Measurements from ENCODE around the gene SS18L1.

The SS18L1 gene

DNA sequence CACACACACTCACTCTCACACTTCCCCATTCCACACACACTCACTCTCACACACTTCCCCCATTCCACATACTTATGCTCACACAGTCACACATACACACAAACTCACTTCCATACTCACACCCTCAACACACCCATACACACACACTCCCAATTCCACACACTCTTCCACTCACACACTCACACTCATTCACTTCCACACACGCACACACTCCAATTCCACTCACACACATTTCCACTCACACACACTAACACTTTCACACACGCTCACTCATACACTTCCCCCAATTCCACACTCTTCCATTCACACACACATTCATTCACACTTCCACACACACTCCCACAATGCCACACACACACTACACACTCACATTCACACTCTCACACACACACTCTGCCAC, 86.7 kb downstream of the SS18L1 start:
- FAIRE-seq: no peak

DNA sequence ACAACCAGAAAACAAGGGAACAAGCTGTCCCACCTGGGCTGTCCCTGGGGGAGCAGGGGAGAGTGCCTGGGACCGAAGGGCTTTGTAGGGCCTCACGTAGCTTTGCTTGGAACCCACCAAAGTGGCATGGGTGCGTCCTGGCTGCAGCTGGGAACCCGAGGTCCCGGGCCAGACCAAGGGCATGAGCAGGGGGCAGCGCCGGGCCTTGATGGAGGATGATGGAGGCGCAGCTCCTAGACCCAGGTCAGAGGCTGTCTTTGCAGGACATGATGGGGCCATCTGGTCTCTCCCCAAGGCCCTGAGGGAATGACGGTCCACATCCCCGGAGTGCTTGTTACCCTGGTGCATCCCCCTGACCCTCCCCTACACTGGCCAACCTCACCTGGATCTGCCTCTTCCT, 87.1 kb downstream of the SS18L1 start:
- DNase-seq (ENCODE audit: extremely low spot score, insufficient read length, low read depth): no peak
- no peak for FAIRE-seq

More for the DNA sequence above, 86.7 kb downstream of the SS18L1 start:
- no peak for DNase-seq (ENCODE audit: extremely low spot score, insufficient read length, low read depth)

DNA sequence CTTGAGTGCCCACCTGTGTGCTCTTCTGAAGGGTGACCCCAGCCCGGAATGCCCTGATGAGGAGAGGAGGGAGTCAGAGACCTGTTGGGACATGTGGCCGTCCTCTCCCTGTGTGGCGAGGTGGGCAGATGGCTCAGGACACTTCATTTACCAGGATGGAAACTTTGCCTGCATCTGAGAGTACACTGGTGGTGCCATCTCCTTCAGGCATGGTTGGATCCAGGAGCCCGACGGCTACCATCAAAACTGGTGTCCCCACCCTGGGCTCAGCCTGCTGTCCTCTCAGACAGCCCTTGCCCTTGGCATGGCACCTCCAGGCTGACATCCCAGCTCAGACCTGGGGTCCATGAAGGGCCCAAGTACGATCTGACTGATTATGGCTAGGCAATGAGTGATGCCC, 87.7 kb downstream of the SS18L1 start:
- FAIRE-seq: no peak
- no peak for DNase-seq (ENCODE audit: extremely low spot score, insufficient read length, low read depth)

Data from GM18507 (cell line).